ENCODE measurements around the gene RALB.

DNA sequence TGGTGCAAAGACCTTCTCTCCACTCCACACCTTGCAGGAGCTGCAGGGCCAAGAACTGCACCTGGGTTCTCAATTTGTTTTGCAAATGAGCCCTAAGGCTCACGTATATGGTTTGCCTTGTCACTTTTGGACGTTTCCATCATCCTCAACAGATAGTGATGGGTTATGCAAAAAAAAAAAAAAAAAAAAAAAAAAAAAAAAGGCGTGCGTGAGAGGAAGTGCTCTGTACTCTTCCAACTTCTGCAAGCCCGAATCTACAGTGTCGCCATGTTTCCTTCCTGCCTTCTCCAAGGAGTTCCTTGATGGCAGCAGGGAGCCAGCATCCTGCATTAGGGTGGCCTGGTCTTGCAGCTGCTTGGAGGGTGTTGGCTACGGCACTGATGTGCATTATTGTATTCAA, 89.3 kb downstream of the RALB start:
- TF ChIP-seq, protein P1, sequence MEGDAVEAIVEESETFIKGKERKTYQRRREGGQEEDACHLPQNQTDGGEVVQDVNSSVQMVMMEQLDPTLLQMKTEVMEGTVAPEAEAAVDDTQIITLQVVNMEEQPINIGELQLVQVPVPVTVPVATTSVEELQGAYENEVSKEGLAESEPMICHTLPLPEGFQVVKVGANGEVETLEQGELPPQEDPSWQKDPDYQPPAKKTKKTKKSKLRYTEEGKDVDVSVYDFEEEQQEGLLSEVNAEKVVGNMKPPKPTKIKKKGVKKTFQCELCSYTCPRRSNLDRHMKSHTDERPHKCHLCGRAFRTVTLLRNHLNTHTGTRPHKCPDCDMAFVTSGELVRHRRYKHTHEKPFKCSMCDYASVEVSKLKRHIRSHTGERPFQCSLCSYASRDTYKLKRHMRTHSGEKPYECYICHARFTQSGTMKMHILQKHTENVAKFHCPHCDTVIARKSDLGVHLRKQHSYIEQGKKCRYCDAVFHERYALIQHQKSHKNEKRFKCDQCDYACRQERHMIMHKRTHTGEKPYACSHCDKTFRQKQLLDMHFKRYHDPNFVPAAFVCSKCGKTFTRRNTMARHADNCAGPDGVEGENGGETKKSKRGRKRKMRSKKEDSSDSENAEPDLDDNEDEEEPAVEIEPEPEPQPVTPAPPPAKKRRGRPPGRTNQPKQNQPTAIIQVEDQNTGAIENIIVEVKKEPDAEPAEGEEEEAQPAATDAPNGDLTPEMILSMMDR (IDR thresholded peaks at IDR 0.05; ENCODE audit: low read length) = no peak
- no peak for TF ChIP-seq EZH2 (optimal IDR thresholded peaks at IDR 0.05; ENCODE audit: low read depth, low read length)
